ENCODE measurements around the gene KRTAP3-1.

KRTAP3-1 gene

GRCh38 chr17:40960144-40960543 lies 48.8 kb downstream of the KRTAP3-1 start:
- no peaks in the 10 kb centered on the region for H3K36me3 ChIP-seq (ENCODE audit: insufficient read depth, low read length)
- no peak overlapping the region for H3K9ac ChIP-seq (ENCODE audit: insufficient read length)
- H3K27ac ChIP-seq, result no peak overlapping the region
- H3K9me3 ChIP-seq (ENCODE audit: low read depth, low read length), result no peaks in the 10 kb centered on the region
- TF ChIP-seq FOXP2 (optimal IDR thresholded peaks at IDR 0.05; ENCODE audit: control extremely low read depth, extremely low read length, insufficient read depth), result no peak
- no peak for TF ChIP-seq EZH2 (IDR thresholded peaks at IDR 0.05)
- no peak for TF ChIP-seq POLR2AphosphoS5 (IDR thresholded peaks at IDR 0.05; ENCODE audit: borderline replicate concordance, low read depth, low read length)
- no peak for DNase-seq (ENCODE audit: low read depth, low spot score)
- H3K4me3 ChIP-seq, result no peak overlapping the region

All from SK-N-MC (cell line).